ENCODE measurements around the gene SUPT6H.

Gene SUPT6H

DNA sequence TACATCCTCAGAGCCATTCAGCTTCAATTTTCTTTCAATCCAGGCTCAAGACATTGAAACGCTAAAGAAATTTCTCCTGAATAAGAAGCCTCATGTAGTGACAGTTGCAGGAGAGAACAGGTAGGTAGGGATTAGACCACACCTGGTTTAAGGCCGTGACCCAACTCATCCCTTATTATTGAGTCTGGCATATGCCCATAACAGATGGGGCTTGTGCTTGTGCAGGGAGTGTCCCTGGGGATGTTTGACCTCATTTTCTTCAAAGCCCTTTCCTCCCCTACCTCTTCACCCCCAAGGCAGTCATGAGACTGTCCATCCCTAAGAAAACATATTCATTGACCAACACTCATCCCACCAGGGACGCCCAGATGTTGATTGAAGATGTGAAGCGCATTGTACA lies 24.3 kb downstream of the SUPT6H start:
- Histone ChIP-seq H3F3A (ENCODE audit: insufficient read depth, low read length) (no peaks in the 10 kb centered on the region), H3K9me3 (ENCODE audit: low read length) (no peaks in the 10 kb centered on the region), H3K27ac (ENCODE audit: low read depth, low read length, poor library complexity, severe bottlenecking) (no peak overlapping the region), H2AFZ (ENCODE audit: low read length) (no peak overlapping the region), H3K9ac (ENCODE audit: low read length) (no peak overlapping the region), H3K9me2 (ENCODE audit: low read depth, low read length) (no peaks in the 10 kb centered on the region), H3K79me2 (ENCODE audit: insufficient read depth, low read length) (no peaks in the 10 kb centered on the region), H3K27me3 (ENCODE audit: insufficient read depth, low read length) (no peaks in the 10 kb centered on the region), H3K4me2 (ENCODE audit: low read length) (no peak overlapping the region), H3K4me1 (ENCODE audit: insufficient read depth, low read length, severe bottlenecking) (no peaks in the 10 kb centered on the region), H3K36me3 (ENCODE audit: insufficient read depth, low read length) (peaks cover 96% of the 10 kb centered on the region), H4K20me1 (ENCODE audit: insufficient read depth, low read length) (no peaks in the 10 kb centered on the region), H3K4me3 (ENCODE audit: low read depth, low read length, poor library complexity, severe bottlenecking) (no peak overlapping the region)
- TF ChIP-seq, protein P1, sequence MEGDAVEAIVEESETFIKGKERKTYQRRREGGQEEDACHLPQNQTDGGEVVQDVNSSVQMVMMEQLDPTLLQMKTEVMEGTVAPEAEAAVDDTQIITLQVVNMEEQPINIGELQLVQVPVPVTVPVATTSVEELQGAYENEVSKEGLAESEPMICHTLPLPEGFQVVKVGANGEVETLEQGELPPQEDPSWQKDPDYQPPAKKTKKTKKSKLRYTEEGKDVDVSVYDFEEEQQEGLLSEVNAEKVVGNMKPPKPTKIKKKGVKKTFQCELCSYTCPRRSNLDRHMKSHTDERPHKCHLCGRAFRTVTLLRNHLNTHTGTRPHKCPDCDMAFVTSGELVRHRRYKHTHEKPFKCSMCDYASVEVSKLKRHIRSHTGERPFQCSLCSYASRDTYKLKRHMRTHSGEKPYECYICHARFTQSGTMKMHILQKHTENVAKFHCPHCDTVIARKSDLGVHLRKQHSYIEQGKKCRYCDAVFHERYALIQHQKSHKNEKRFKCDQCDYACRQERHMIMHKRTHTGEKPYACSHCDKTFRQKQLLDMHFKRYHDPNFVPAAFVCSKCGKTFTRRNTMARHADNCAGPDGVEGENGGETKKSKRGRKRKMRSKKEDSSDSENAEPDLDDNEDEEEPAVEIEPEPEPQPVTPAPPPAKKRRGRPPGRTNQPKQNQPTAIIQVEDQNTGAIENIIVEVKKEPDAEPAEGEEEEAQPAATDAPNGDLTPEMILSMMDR (IDR thresholded peaks at IDR 0.05; ENCODE audit: low read length), result no peak
- no peak for TF ChIP-seq EZH2 (IDR thresholded peaks at IDR 0.05; ENCODE audit: borderline replicate concordance, low read length)

- Histone ChIP-seq H3K36me3 (ENCODE audit: insufficient read depth, low read length) (peaks cover 87% of the 10 kb centered on the region), H3K4me1 (ENCODE audit: insufficient read depth, low read length, severe bottlenecking) (no peaks in the 10 kb centered on the region), H3K9ac (ENCODE audit: low read length) (no peak overlapping the region), H3K9me2 (ENCODE audit: low read depth, low read length) (no peaks in the 10 kb centered on the region), H3K27me3 (ENCODE audit: insufficient read depth, low read length) (no peaks in the 10 kb centered on the region), H4K20me1 (ENCODE audit: insufficient read depth, low read length) (no peaks in the 10 kb centered on the region), H3F3A (ENCODE audit: insufficient read depth, low read length) (no peaks in the 10 kb centered on the region), H3K4me2 (ENCODE audit: low read length) (no peak overlapping the region), H3K9me3 (ENCODE audit: low read length) (no peaks in the 10 kb centered on the region), H3K4me3 (ENCODE audit: low read depth, low read length, poor library complexity, severe bottlenecking) (no peak overlapping the region), H3K27ac (ENCODE audit: low read depth, low read length, poor library complexity, severe bottlenecking) (no peak overlapping the region), H2AFZ (ENCODE audit: low read length) (no peak overlapping the region), H3K79me2 (ENCODE audit: insufficient read depth, low read length) (no peaks in the 10 kb centered on the region)
- TF ChIP-seq, protein P1 (IDR thresholded peaks at IDR 0.05; ENCODE audit: low read length), result no peak
- no peak for TF ChIP-seq EZH2 (IDR thresholded peaks at IDR 0.05; ENCODE audit: borderline replicate concordance, low read length)
Measured at GRCh38 chr17:28688481-28688880, 26.5 kb downstream of the SUPT6H start.

- Histone ChIP-seq H3K4me3 (ENCODE audit: low read depth, low read length, poor library complexity, severe bottlenecking) (no peak overlapping the region), H3K27me3 (ENCODE audit: insufficient read depth, low read length) (no peaks in the 10 kb centered on the region), H2AFZ (ENCODE audit: low read length) (no peak overlapping the region), H3K27ac (ENCODE audit: low read depth, low read length, poor library complexity, severe bottlenecking) (no peak overlapping the region), H3F3A (ENCODE audit: insufficient read depth, low read length) (no peaks in the 10 kb centered on the region), H3K4me2 (ENCODE audit: low read length) (no peak overlapping the region), H3K9me2 (ENCODE audit: low read depth, low read length) (no peaks in the 10 kb centered on the region), H3K79me2 (ENCODE audit: insufficient read depth, low read length) (no peaks in the 10 kb centered on the region), H3K9ac (ENCODE audit: low read length) (no peak overlapping the region), H4K20me1 (ENCODE audit: insufficient read depth, low read length) (no peaks in the 10 kb centered on the region), H3K36me3 (ENCODE audit: insufficient read depth, low read length) (peaks cover 90% of the 10 kb centered on the region), H3K9me3 (ENCODE audit: low read length) (no peaks in the 10 kb centered on the region), H3K4me1 (ENCODE audit: insufficient read depth, low read length, severe bottlenecking) (no peaks in the 10 kb centered on the region)
- no peak for TF ChIP-seq EZH2 (IDR thresholded peaks at IDR 0.05; ENCODE audit: borderline replicate concordance, low read length)
- TF ChIP-seq, protein P1 (IDR thresholded peaks at IDR 0.05; ENCODE audit: low read length), result no peak
Measured at GRCh38 chr17:28689011-28689410, 27.0 kb downstream of the SUPT6H start.

All from OCI-LY1 (cell line).